GM18909 (cell line): ENCODE measurements around the gene RCAN2.

ENCODE experiments used
- ATAC-seq: cut with Tn5 transposase; IDR thresholded peaks from one replicate; pipeline ENCODE4 v1.9.1; 2021; ENCODE audit warnings: mild to moderate bottlenecking; ENCODE audit not compliant: unreplicated experiment, poor library complexity

Gene RCAN2

DNA sequence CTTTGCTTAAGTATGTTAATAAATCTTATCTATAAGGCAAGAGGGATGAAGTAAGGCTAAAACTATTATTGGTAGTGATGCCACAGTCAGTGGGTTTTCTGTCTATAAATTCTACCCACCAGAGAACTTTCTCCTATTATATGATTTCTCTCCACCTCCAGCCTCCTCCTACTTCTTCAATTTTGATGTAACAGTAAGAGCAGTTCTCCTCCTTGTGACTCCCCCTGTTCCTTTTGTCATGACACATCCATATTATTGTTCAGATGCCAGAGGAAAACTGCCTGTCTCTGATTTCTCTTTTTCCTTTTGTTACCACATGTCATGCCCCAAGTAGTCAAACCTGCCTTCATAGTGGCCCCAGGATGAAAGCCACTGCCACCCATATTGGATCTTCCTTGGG lies 9.1 kb upstream of the RCAN2 start:
- no peak for ATAC-seq

DNA sequence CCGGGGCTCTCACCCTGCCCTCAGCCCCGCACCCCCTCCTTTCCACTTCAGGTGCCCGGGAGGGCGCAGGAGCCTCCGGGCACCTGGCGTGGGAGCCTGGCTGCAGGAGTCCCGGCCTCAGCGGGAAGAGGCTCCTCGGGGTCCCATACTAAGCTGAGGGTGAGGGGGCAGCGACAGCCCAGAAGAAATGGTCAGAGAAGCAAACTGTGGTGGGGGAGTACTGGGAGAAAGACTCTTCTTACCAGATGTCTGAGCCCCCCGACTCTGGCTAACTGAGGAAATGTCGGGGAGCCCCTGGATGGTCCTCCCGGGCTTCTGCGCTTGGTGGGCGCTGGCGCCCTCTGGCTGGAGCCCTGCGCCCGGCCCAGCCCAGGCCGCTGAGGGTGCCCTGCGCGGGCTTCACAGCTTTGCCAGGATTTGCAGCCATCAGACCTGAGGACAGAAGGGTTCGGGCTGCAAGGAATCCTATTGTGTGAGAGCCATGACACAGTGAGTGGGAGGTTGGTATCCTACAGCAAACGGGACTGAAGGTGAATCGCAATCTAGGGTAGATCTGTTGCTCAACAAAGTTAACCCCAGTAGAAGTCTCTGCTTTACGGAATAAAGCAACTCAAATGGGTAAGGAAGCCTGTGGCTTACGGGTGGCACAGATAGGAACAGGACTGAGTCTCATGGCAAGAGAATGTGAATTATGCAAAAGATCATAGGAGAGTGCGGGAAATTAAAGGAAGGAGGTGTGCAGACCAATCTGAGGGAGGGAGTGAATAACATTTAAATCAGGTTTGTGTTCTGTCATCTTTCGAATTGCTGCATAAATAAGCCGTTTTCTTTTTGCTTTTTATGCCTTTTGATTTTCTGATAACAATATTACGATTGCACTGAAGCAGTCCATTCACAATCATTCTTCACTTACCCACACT lies 639 bp upstream of the RCAN2 start:
- peak; percentile 60 for ATAC-seq

- ATAC-seq: no peak
These were observed 636 bp downstream of the RCAN2 start for GRCh38 chr6:46490425-46491200.

DNA sequence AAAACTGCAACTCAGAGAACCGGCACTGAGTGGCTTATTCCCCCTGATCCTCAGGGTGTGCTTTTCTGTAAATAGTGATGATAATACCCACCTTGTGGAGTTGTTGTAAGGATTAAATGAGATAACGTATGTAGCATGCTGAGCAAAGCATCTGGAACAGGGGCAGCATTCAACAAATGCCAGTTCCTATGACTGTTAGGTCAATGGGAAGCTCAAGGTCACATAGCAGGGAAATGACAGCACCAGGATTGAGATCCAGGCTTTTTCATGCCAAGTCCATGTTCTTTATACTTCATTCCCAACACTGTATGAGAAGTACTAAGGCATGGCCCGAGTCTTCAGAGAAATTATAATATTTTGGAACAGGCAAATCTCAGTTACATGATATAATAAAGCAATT lies 5.1 kb downstream of the RCAN2 start:
- no peak for ATAC-seq

GRCh38 chr6:46484081-46484820 lies 7.0 kb downstream of the RCAN2 start:
- no peak for ATAC-seq

- no peak for ATAC-seq
These were observed 14.9 kb downstream of the RCAN2 start for GRCh38 chr6:46476301-46476700.

GRCh38 chr6:46473881-46474280 lies 17.4 kb downstream of the RCAN2 start:
- no peak for ATAC-seq

DNA sequence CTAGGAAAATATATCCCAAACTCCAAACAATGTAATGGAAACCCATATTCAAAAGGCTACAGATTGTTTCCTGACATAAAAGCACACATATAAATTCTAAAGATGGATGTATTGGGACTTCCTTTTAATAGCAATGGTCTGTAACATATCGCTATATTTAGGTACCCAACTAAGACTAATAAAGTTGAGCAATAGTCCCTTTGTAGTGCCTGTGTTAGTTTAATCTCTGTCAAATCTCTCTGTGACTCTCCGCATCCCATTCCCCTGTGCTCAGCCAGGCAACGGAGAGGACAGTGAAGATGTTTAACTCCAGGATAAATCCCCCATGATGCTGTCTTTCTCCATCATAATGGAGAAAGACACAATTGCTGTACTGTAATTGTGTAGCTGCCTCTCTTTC lies 19.0 kb downstream of the RCAN2 start:
- ATAC-seq: no peak

DNA sequence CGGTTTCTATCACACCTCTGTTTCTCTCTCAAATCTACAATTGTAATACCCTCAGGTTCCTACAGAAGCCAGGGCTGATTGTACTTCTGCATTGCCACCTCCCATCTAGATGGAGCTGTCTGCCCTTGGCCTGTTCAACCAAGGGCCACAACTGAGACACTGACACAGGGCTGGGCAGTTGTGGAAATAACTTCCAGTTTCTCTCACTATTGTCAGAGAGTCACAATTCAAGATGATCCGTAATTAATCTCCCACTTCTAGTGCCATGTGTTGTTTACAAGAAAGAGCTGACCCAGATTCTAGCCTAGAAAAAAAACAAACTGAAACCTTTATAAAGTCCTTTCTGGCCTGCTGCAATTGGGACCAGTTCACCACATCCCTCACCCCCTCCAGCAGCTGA lies 22.2 kb downstream of the RCAN2 start:
- ATAC-seq: no peak

DNA sequence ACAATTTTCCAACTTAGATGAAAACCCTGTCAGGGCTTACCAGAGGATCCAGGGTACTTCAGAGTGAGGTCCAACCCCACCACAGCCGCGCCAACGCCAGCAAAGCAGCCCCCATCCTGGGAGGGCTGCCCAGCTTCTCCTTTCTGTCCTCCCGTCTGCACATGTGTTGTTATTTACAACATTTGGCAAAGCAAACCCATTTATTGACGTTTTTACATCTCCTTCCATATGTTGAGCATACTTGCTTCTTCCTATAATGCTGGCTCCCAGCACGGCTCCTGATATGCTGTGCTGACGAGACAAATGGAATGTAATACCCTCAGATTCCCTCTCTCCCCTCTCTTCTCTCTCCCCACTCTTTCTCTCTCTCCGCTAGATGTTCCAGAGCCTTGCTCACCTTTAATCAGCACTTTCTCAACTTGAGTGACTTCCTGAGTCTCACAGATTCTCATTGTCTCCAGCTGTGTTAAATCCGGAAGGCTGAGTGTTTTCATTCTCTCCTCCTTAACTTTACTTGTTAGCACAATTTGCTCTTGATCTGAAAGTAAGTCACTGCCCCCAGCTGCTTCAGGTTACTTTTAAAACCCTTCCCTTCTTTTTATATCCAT lies 22.7 kb downstream of the RCAN2 start:
- ATAC-seq: no peak

- ATAC-seq: no peak
These were observed 24.7 kb downstream of the RCAN2 start for GRCh38 chr6:46466570-46466969.

GRCh38 chr6:46465294-46466165 lies 25.7 kb downstream of the RCAN2 start:
- ATAC-seq: no peak

GRCh38 chr6:46456297-46456696 lies 35.0 kb downstream of the RCAN2 start:
- no peak for ATAC-seq

DNA sequence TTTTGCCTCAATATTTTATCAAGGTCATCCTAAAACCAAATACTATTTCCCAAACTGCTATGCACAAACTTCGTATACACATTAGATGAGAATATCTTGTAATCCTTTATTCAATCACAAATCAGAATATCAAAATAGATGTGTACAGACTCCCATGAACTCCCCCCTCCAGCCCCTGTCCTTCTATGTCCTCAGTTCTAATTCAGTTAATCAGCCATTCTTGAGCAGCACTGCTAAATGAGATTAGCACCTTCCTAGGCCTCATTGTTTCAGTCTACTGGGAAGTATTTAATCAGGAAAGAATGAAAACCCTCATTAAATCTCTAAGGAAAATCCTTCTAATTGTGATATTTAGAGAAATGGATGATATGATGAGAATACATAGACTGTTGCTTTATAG lies 36.6 kb downstream of the RCAN2 start:
- ATAC-seq: no peak

DNA sequence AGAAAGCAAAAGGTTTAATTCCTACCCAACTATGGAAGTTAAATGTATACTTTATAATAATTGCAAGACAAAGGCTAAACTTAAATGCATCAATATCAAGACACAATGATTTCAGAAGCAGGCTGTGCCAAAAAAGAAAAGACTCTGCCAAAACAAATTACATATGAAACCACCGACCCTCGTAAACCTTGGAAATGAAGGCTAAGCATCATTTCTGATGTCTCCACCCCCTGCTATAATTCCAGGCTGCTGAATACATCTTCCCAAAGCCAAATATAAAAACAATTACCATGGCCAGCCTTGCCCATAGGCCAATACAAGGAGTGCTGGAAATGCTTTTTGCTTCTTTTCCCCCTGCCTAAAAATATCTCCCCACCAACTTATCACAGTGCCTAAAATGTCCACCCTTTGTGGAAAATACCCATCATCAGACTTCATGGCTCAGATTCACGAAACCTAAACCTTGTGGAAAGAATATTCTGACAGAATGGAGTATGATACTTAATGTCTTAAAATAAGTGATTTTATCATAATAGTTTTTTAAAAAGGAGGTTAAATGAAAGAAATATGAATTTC lies 37.4 kb downstream of the RCAN2 start:
- ATAC-seq: no peak

- ATAC-seq: no peak
These were observed 38.0 kb downstream of the RCAN2 start for GRCh38 chr6:46453216-46453615.

DNA sequence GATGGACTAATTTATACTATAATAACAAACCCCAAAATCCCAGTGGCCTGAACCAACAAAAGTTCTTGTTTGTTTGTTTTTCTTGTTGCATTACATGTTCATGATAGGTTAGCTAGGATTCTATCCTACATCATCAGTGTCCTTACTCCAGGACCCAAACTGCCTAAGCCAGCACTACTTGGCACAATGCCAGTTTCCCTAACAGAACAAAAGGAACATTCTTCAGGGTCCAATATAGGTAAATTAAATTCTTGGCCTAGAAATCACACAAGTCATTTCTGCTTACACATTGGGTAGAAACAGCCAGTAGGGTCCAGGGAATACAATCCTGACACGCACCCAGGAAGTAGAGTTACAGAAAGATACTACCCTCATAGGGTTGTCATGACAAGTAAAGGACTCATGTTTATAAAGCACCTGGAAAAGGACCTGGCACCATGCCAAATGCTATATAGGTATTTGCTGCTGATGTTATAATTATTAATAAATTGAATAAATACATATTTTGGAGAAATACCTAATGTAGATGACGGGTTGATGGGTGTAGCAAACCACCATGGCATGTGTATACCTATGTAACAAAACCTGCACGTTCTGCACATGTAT lies 38.8 kb downstream of the RCAN2 start:
- no peak for ATAC-seq

- no peak for ATAC-seq
These were observed 39.9 kb downstream of the RCAN2 start for GRCh38 chr6:46451343-46451742.
